Left kidney (tissue), 2 donors: Measurements from ENCODE around the gene HMGN2. TPM values are rescaled to one million over a fixed set of nuclear protein-coding genes. Genes with fewer than 3 reads are reported as not detected.

Experiments used
- DNase-seq: peaks from one replicate; pipeline ENCODE4 v3.0.0-alpha.2; 2013
- polyA plus RNA-seq: library from polyadenylated mRNA; unstranded; fragments of 120-200 nt; gene quantifications from one replicate; pipeline ENCODE4 v1.2.1, GENCODE V29; 2013; ENCODE audit not compliant: insufficient read length

The HMGN2 gene
- polyA plus RNA-seq, 1 donor = 1,264 TPM

DNA sequence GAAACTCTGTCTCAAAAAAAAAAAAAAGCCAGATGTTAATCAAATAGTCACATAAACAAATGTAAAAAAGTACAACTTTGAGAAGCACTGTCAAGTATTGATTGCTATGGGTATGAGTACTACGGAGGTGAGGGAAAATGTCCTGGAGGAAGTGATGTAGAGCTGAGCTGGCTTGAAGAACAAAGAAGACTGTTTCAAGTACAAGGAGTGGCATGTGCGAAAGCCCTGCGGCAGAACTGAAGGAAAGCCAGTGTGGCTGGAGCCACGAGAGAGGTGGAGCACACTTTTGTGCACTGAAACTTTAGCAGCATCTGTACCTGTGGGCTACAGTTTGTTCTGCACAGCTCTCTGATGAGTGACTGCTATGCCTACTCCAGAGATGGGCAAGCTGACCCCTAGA, 51.9 kb downstream of the HMGN2 start:
- DNase-seq = no peak

Other genes starting within 250 kb of the HMGN2 start
- 24.9 TPM for gene CEP85, start 238.2 kb upstream of the HMGN2 start, polyA plus RNA-seq
- gene SH3BGRL3, start 192.4 kb upstream of the HMGN2 start, polyA plus RNA-seq = 87.2 TPM
- 43.2 TPM for gene UBXN11, start 165.8 kb upstream of the HMGN2 start, polyA plus RNA-seq
- 5.6 TPM for gene CD52, start 154.5 kb upstream of the HMGN2 start, polyA plus RNA-seq
- gene CRYBG2, start 118.3 kb upstream of the HMGN2 start, polyA plus RNA-seq = 0.65 TPM
- gene ZNF683, start 99.7 kb upstream of the HMGN2 start, polyA plus RNA-seq = not detected
- gene LIN28A, start 61.6 kb upstream of the HMGN2 start, polyA plus RNA-seq = 0.15 TPM
- gene DHDDS, start 40.1 kb upstream of the HMGN2 start, polyA plus RNA-seq = 43.2 TPM
- gene RPS6KA1, start 57.3 kb downstream of the HMGN2 start, polyA plus RNA-seq = 22.1 TPM
- 117 TPM for gene ARID1A, start 223.6 kb downstream of the HMGN2 start, polyA plus RNA-seq